SW480 (cell line): ENCODE results near the gene TRAM2.

Experiments used
- DNase-seq: peaks from one replicate; pipeline ENCODE4 v3.0.0-alpha.2; 2016; ENCODE audit warnings: low spot score

TRAM2 gene

GRCh38 chr6:52530351-52530750 is 46.5 kb downstream of the TRAM2 start:
- DNase-seq, result no peak

- DNase-seq, result no peak
Observed at GRCh38 chr6:52529311-52529710, 47.5 kb downstream of the TRAM2 start.

DNA sequence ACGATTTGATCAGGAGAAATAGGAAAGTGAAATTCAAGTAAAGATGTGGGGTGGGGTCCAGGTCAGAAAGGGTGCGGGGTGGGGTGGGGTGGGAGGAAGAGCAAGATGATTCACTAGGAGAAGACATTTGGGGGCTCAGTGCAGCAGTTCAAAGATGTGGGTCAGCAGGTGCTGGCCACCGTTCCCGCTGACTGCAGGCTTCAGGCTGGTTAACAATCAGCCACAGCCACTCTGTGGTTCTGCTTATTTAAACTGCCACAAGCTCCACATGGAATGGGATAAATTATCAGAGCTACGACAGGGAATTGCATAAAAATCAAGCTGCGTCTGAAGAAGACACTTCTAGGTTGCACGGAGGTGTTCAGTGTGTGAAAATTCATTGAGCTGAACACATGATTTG is 49.4 kb downstream of the TRAM2 start:
- DNase-seq, result no peak

- DNase-seq, result peak; percentile 49
Observed at GRCh38 chr6:52526634-52527033, 50.2 kb downstream of the TRAM2 start.

- DNase-seq, result no peak
Observed at GRCh38 chr6:52524918-52525317, 51.9 kb downstream of the TRAM2 start.

DNA sequence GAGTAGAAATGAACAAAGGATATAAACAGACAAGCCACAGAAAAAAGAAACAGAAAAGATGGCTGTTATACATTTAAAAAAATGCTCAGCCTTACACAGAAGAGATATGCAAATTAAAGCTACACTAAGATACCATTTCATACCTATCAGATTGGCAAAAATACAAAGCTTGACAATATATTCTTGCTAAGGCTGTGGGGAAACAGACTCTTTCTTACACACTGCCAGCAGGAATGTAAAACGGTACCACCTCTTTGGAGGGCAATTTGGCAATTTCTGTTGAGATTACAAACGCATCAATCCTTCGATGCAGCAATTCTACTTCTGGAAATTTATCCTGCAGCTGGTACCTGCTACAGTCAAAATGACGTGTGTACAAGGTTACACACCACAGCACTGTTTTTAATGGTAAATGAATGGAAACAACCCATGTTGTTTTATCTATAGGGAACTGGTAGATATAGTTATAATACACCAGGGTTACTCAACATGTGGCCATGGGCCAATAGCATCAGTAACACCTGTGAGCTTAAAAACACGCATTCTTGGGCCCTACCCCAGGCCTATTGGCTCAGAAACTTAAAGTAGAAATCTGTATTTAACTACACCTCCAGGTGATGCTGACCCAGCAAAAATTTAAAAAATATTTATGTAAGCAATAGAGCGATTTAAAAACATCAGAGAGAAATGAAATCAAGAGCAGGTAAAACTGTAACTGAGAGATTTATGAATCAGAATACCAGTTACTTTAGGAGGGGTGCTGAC is 53.3 kb downstream of the TRAM2 start:
- DNase-seq, result no peak

GRCh38 chr6:52522655-52523054 is 54.2 kb downstream of the TRAM2 start:
- no peak for DNase-seq

GRCh38 chr6:52522151-52522626 is 54.7 kb downstream of the TRAM2 start:
- DNase-seq, result no peak

DNA sequence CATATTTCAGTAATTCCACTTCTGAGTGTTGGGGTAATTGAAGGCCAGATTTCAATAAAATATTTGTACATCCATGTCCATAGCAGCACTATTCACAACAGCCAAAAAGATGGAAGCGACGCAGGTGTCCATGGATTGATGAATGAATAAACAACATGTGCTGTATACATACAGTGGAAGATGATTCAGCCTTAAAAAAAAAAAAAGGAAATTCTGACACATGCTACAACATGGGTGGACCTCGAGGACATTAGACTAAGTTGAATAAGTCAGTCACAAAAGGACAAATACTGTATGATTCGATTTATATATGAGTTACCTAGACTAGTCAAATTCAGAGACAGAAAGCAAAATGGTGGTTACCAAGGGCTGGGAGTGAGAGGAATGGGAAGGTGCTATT is 57.2 kb downstream of the TRAM2 start:
- no peak for DNase-seq

- DNase-seq, result no peak
Observed at GRCh38 chr6:52518279-52518945, 58.4 kb downstream of the TRAM2 start.

- peak; percentile 76 for DNase-seq
Observed at GRCh38 chr6:52517502-52518278, 59.2 kb downstream of the TRAM2 start.

DNA sequence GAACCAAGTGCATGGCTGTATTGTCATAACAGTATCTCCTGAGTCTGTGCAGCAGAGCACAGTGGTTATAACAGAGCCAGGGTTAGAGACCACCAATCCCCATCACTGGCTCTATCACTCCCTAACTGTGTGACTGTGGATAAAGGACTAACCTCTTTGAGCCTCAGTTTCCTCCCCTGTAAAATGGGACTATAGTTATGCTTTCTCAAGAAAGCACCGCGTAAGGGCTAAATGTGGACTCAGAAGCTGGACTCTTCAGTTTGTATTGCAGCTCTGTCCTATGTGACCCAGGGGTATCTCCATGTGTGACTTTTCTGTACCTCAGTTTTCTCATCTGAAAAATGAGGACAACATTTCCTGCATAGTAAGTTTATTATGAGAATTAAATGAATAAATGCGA is 59.9 kb downstream of the TRAM2 start:
- DNase-seq, result no peak

- no peak for DNase-seq
Observed at GRCh38 chr6:52516269-52516668, 60.6 kb downstream of the TRAM2 start.

DNA sequence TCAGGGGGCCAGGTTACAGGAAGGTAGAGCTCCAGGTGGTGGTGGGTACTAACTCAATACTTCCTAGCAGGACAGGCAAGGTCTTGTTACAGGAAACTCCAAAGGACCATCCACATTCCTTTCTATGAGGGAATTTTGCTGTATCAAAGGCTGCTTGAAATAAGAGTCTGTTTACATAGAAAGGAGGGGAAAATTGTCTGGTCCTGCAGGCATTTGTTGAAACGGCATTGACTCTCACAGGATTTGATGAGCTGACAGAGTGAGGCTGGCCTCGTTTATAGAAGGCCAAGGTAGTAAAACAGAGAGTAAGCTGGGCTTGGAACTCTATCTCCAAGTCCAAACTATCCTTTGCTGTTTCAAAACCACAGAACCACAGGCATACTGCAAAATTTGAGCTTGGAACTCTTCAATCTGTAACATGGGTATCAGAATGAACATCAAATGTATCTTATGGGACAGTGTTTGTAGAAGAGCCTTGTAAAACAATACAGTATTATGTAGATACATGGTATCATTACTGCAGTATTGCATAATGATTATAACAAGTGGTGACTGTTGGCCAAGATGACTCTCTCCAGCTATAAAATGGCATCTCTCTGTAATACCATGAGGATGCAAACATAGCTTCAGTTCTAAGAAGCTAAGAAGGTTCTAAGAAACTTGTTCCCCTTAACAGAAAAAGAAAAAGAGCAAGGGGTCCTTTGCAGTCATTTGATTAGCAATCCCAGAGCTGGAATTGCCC is 61.5 kb downstream of the TRAM2 start:
- DNase-seq, result no peak

- DNase-seq, result peak; percentile 20
Observed at GRCh38 chr6:52514514-52514913, 62.3 kb downstream of the TRAM2 start.

GRCh38 chr6:52513896-52514295 is 63.0 kb downstream of the TRAM2 start:
- DNase-seq, result no peak

DNA sequence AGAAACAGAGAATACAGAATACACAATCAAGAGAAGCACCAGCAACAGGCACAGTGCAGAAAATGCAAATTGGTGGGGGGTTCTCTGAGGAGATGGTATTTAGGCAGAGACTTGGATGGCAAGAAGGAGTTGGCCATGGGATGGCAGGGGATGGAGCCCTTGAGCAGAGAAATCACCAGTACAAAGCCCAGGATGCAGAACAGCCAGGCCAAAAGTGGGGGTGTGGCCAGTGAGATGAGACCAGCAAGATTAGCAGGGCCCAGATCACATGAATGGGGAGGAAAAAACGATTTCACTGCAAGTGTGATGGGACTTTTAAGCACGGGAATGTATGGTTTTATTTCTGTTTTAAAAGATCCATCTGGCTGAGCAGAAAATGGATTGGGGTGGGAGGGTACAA is 63.4 kb downstream of the TRAM2 start:
- no peak for DNase-seq

- DNase-seq, result no peak
Observed at GRCh38 chr6:52512199-52512598, 64.7 kb downstream of the TRAM2 start.

DNA sequence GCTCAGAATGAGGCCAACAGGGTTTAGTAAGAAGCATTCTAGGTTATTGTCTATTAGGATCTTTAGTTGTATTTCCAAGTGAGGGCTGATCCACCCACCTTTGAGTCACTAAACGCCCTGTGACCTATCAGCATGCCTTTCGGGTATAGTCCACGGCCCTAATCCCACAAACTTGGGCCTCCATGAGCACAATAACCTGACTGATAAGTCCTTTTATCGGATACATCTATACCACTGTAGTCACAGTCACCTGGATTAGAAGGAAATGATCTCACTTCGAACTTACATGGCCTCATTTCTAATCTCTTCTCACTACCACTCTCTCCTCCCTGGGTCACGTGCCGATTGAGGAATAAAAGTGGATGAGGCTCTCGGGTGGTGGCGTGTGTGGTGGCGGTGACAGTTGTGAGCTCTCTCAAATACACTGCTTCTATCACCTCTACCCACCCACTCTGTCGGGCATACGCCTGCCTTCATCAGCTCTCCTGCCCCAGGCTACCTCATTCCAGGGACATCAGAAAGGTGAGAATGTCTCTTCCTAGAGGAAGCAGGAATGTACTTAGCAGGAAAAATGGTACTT is 65.2 kb downstream of the TRAM2 start:
- DNase-seq, result no peak

DNA sequence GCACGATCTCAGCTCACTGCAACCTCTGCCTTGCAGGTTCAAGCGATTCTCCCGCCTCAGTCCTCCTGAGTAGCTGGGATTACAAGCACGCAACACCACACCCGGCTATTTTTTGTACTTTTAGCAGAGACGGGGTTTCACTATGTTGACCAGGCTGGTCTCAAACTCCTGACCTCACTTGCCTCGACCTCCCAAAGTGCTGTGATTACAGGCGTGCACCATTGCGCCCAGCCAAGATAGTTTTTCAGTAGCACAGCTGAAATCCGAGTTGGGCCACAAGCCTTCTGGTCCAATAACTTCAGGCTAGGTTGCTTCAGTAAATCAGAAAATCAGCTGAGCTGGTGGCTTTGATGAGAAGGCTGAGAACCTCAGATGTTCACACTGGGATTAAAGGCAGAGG is 65.7 kb downstream of the TRAM2 start:
- no peak for DNase-seq

DNA sequence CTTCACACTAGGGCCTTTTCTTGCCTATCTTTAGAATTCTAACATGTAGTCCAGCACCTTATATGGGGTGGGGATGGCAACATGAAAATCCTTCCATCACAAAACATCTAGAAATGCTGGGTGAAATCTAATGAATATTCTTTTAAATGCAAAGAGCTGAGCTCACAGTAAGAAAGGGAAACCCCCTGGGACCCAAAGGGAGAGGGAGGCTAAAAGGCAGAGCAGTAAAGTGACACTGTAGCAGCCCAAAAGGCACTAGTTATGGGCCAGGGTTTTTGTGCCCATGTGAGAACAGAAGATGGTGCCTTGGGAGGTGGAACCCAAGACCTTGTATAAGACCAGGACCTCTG is 66.7 kb downstream of the TRAM2 start:
- no peak for DNase-seq
